Sigmoid colon (tissue), 4 donors: ENCODE results near the gene FTO.

Experiments used
- POLR2AphosphoS5 ChIP-seq, 4 donors: sonication (generic); formaldehyde crosslinking; IDR thresholded peaks; one replicate each; pipeline ENCODE4 v1.6.1; 2017; ENCODE audit warnings: antibody characterized with exemption in 4 of 4
- TF ChIP-seq, protein P1 (sequence below), 4 experiments: fragments of 450-650 bp in 3 of 4; fragments of 200-600 bp in 1 of 4; IDR thresholded peaks; one replicate each; pipeline ENCODE4 v1.5.1; 2016 to 2019; ENCODE audit warnings: antibody characterized with exemption in 4 of 4, mild to moderate bottlenecking in 3 of 4, moderate library complexity in 2 of 4

DNA sequence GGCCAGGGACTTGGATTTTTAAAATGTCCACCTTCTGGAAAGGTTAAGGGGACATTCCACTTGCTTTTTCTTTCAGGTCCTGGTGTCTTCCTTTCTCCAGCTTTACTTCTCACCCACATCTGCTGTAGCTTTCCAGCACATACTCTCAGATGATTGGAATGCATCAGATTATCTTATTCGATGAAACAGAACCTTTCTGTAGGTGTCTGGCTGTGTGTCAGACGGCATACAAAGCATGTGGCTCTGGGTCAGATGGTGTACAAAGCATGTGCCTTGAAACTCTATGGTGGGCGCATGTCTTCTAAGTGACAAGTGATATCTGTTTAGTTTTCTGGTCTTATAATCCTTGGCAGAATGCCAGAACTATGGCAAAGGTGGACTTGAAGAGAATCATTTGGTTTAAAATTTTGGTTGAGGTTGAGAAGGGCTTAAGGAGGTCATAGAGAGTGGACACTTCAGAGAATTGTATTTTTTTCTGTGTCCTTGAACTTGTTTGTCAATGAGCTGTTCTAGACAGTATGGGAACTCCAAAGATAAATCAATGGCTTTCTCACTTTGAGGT is 125.3 kb downstream of the FTO start:
- TF ChIP-seq, protein P1, sequence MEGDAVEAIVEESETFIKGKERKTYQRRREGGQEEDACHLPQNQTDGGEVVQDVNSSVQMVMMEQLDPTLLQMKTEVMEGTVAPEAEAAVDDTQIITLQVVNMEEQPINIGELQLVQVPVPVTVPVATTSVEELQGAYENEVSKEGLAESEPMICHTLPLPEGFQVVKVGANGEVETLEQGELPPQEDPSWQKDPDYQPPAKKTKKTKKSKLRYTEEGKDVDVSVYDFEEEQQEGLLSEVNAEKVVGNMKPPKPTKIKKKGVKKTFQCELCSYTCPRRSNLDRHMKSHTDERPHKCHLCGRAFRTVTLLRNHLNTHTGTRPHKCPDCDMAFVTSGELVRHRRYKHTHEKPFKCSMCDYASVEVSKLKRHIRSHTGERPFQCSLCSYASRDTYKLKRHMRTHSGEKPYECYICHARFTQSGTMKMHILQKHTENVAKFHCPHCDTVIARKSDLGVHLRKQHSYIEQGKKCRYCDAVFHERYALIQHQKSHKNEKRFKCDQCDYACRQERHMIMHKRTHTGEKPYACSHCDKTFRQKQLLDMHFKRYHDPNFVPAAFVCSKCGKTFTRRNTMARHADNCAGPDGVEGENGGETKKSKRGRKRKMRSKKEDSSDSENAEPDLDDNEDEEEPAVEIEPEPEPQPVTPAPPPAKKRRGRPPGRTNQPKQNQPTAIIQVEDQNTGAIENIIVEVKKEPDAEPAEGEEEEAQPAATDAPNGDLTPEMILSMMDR (IDR thresholded peaks at IDR 0.05), result no peak
- TF ChIP-seq POLR2AphosphoS5 (IDR thresholded peaks at IDR 0.05), result no peak
